ENCODE data around the gene PCDHA1.

DNA sequence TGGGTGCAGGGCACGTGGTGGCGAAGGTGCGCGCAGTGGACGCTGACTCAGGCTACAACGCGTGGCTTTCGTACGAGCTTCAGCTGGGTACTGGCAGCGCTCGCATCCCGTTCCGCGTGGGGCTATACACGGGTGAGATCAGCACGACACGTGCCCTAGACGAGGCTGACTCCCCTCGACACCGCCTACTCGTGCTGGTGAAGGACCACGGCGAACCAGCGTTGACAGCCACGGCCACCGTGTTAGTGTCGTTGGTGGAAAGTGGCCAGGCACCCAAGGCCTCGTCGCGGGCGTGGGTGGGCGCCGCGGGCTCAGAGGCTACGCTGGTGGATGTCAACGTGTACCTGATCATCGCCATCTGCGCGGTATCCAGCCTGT lies 10.8 kb downstream of the PCDHA1 start:
- TF ChIP-seq CTCF (IDR thresholded peaks at IDR 0.05 in 2 of 3, conservative IDR thresholded peaks at IDR 0.05 in 1 of 3; ENCODE audit: borderline replicate concordance in 1 of 3, insufficient read depth in 1 of 3, low read depth in 2 of 3, low read length in 2 of 3), result no peak
- no peak for TF ChIP-seq EGR1 (IDR thresholded peaks at IDR 0.05; ENCODE audit: low read depth)
- no peak for TF ChIP-seq POLR2A (IDR thresholded peaks at IDR 0.05; ENCODE audit: borderline replicate concordance, extremely low read depth, insufficient read depth, insufficient read length)

All from HCT116 (cell line).